WTC11 (cell line): Measurements from ENCODE around the gene NPPA. TPM values are rescaled to one million over a fixed set of nuclear protein-coding genes. Genes with fewer than 3 reads are reported as not detected.

Experiments
- ARID4B ChIP-seq: sonication (generic); formaldehyde crosslinking; IDR thresholded peaks from 2 replicates; pipeline ENCODE4 v1.8.0; 2023; ENCODE audit warnings: missing genetic modification reagents, mild to moderate bottlenecking, borderline replicate concordance
- CDX4 ChIP-seq: fragments of 250-450 bp; sonication (Bioruptor Pico); IDR thresholded peaks from 2 replicates; pipeline ENCODE4 v1.9.0; 2021; ENCODE audit warnings: moderate library complexity, mild to moderate bottlenecking, inconsistent platforms, borderline replicate concordance
- CREB1 ChIP-seq: sonication (generic); formaldehyde crosslinking; IDR thresholded peaks from 2 replicates; pipeline ENCODE4 v1.8.0; 2023; ENCODE audit warnings: mild to moderate bottlenecking, missing genetic modification reagents
- CREM ChIP-seq: sonication (generic); formaldehyde crosslinking; IDR thresholded peaks from 2 replicates; pipeline ENCODE4 v1.8.1; 2022; ENCODE audit warnings: mild to moderate bottlenecking, missing genetic modification reagents, moderate library complexity
- FOXP1 ChIP-seq: sonication (generic); formaldehyde crosslinking; IDR thresholded peaks from 2 replicates; pipeline ENCODE4 v1.8.0; 2022; ENCODE audit warnings: missing genetic modification reagents, mild to moderate bottlenecking, moderate library complexity, borderline replicate concordance
- HMGA2 ChIP-seq: fragments of 250-450 bp; sonication (Bioruptor Pico); IDR thresholded peaks from 2 replicates; pipeline ENCODE4 v1.4.0; 2021; ENCODE audit warnings: mild to moderate bottlenecking, moderate library complexity
- HMGXB4 ChIP-seq: sonication (generic); formaldehyde crosslinking; IDR thresholded peaks from 2 replicates; pipeline ENCODE4 v1.8.1; 2023; ENCODE audit warnings: mild to moderate bottlenecking, moderate library complexity, missing genetic modification reagents
- KAT7 ChIP-seq: sonication (generic); formaldehyde crosslinking; IDR thresholded peaks from 2 replicates; pipeline ENCODE4 v1.8.1; 2023; ENCODE audit warnings: missing genetic modification reagents, mild to moderate bottlenecking, borderline replicate concordance
- MAX ChIP-seq: sonication (generic); formaldehyde crosslinking; IDR thresholded peaks from 2 replicates; pipeline ENCODE4 v1.8.0; 2022; ENCODE audit warnings: mild to moderate bottlenecking, missing genetic modification reagents
- PRDM15 ChIP-seq: sonication (generic); formaldehyde crosslinking; IDR thresholded peaks from 2 replicates; pipeline ENCODE4 v1.8.0; 2022; ENCODE audit warnings: missing genetic modification reagents
- TCF7 ChIP-seq: sonication (generic); formaldehyde crosslinking; IDR thresholded peaks from 2 replicates; pipeline ENCODE4 v1.8.0; 2022; ENCODE audit warnings: mild to moderate bottlenecking, low read depth, missing genetic modification reagents, moderate library complexity
- TEAD1 ChIP-seq: sonication (generic); formaldehyde crosslinking; IDR thresholded peaks from 2 replicates; pipeline ENCODE4 v1.8.0; 2022; ENCODE audit warnings: mild to moderate bottlenecking, missing genetic modification reagents
- USF1 ChIP-seq: sonication (generic); formaldehyde crosslinking; IDR thresholded peaks from 2 replicates; pipeline ENCODE4 v1.8.0; 2022; ENCODE audit warnings: mild to moderate bottlenecking, missing genetic modification reagents
- ZNF232 ChIP-seq: sonication (generic); formaldehyde crosslinking; IDR thresholded peaks from 2 replicates; pipeline ENCODE4 v1.8.0; 2022; ENCODE audit warnings: mild to moderate bottlenecking, missing genetic modification reagents
- ZNF512 ChIP-seq: sonication (generic); formaldehyde crosslinking; IDR thresholded peaks from 2 replicates; pipeline ENCODE4 v1.8.1; 2022; ENCODE audit warnings: missing genetic modification reagents, borderline replicate concordance
- ZNF671 ChIP-seq: fragments of 250-450 bp; sonication (Bioruptor Pico); IDR thresholded peaks from 2 replicates; pipeline ENCODE4 v1.8.0; 2021; ENCODE audit warnings: mild to moderate bottlenecking
- total RNA-seq: library from RNA; stranded (reverse); gene quantifications from 3 replicates; pipeline ENCODE4 v1.2.3, GENCODE V29; 2021
- TF ChIP-seq, protein P1 (sequence below): sonication (generic); formaldehyde crosslinking; IDR thresholded peaks from 2 replicates; pipeline ENCODE4 v1.8.0; 2022; ENCODE audit warnings: mild to moderate bottlenecking, missing genetic modification reagents
- TF ChIP-seq, protein P2 (sequence below): fragments of 250-450 bp; sonication (Bioruptor Pico); IDR thresholded peaks from 2 replicates; pipeline ENCODE4 v1.8.0; 2021; ENCODE audit warnings: mild to moderate bottlenecking
- TF ChIP-seq, protein P3 (sequence below): sonication (generic); formaldehyde crosslinking; conservative IDR thresholded peaks from 2 replicates; pipeline ENCODE4 v1.8.1; 2022; ENCODE audit warnings: mild to moderate bottlenecking, missing genetic modification reagents

NPPA gene
- total RNA-seq, 1 experiment from 2014 or later = not detected

DNA sequence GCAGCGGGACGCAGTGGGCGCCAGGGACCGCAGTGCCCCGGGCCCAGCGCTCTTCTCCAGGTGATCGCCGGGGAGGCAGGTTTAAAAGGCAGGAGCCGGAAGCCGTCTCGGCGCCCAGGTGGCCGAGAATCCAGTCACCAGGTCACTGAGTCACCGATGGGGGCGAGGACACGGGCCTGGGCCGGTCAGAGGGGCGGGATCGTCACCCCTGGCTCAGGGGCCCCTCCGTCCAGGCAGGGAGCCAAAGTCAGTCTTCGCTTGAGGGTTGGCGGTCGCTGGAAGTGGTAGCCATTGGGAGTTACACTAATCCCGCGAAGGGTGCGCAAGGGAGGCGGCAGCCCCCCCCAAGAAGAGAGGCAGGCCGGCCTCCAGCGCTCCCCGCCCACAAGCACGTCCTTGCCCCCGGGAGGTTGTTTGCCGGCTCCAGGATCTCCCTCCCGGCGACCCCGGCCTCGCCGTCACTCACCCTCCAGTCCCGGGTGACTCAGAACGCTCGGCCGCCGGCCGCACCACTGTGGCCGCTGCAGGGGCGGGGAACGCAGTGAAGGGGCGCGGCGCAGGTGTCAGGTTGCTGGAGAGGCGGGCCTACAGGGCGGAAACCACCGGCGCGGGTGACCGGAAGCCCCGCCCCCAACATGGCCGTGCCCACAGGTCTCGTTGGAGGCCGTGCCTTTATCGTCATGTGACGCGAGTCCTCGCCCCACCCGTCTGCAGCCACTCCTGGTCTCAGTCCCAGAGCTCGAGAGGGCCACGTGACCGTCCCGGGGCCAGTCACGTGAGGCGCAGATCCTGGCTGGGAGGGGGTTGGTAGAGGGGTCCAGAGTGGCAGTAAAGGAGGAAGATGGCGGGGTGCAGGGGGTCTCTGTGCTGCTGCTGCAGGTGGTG is 41.9 kb downstream of the NPPA start, which contains the start of the genes CLCN6 and MTHFR (continued):
- TF ChIP-seq ARID4B (CRISPR knock-in tag) = peak; percentile 62; the same call in 1 of the 2 replicates
- peak; percentile 34; the same call in 1 of the 2 replicates for TF ChIP-seq TEAD1
- TF ChIP-seq ZNF671 = no peak
- TF ChIP-seq PRDM15 (CRISPR knock-in tag) = peak; percentile 55; the same call in 1 of the 2 replicates
- TF ChIP-seq ZNF512 = 0 out of 2 replicates have a peak, but pooled peaks have one; percentile 39
- TF ChIP-seq, protein P1, sequence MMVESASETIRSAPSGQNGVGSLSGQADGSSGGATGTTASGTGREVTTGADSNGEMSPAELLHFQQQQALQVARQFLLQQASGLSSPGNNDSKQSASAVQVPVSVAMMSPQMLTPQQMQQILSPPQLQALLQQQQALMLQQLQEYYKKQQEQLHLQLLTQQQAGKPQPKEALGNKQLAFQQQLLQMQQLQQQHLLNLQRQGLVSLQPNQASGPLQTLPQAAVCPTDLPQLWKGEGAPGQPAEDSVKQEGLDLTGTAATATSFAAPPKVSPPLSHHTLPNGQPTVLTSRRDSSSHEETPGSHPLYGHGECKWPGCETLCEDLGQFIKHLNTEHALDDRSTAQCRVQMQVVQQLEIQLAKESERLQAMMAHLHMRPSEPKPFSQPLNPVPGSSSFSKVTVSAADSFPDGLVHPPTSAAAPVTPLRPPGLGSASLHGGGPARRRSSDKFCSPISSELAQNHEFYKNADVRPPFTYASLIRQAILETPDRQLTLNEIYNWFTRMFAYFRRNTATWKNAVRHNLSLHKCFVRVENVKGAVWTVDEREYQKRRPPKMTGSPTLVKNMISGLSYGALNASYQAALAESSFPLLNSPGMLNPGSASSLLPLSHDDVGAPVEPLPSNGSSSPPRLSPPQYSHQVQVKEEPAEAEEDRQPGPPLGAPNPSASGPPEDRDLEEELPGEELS (CRISPR knock-in tag) = peak; percentile 22; the same call in 1 of the 2 replicates
- TF ChIP-seq FOXP1 = peak; percentile 48; the same call in 1 of the 2 replicates
- no peak for TF ChIP-seq CDX4 (CRISPR knock-in tag)
- peak; percentile 49; the same call in 1 of the 2 replicates for TF ChIP-seq ZNF232 (CRISPR knock-in tag)
- TF ChIP-seq TCF7 (CRISPR knock-in tag) = 0 out of 2 replicates have a peak, but pooled peaks have one; percentile 22
- peak; percentile 85 for TF ChIP-seq MAX (CRISPR knock-in tag)
- TF ChIP-seq, protein P2, sequence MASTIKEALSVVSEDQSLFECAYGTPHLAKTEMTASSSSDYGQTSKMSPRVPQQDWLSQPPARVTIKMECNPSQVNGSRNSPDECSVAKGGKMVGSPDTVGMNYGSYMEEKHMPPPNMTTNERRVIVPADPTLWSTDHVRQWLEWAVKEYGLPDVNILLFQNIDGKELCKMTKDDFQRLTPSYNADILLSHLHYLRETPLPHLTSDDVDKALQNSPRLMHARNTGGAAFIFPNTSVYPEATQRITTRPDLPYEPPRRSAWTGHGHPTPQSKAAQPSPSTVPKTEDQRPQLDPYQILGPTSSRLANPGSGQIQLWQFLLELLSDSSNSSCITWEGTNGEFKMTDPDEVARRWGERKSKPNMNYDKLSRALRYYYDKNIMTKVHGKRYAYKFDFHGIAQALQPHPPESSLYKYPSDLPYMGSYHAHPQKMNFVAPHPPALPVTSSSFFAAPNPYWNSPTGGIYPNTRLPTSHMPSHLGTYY (CRISPR knock-in tag) = no peak
- TF ChIP-seq CREM = peak; percentile 77
- TF ChIP-seq HMGA2 = no peak
- TF ChIP-seq CREB1 (CRISPR knock-in tag) = no peak
- TF ChIP-seq HMGXB4 (CRISPR knock-in tag) = peak; percentile 25; the same call in 1 of the 2 replicates
- peak; percentile 100 for TF ChIP-seq USF1
- TF ChIP-seq KAT7 (CRISPR knock-in tag) = peak; percentile 41; the same call in 1 of the 2 replicates
- TF ChIP-seq, protein P3, sequence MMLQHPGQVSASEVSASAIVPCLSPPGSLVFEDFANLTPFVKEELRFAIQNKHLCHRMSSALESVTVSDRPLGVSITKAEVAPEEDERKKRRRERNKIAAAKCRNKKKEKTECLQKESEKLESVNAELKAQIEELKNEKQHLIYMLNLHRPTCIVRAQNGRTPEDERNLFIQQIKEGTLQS (CRISPR knock-in tag) = peak; percentile 24; the same call in 1 of the 2 replicates
